ENCODE results near the gene CBX3.

DNA sequence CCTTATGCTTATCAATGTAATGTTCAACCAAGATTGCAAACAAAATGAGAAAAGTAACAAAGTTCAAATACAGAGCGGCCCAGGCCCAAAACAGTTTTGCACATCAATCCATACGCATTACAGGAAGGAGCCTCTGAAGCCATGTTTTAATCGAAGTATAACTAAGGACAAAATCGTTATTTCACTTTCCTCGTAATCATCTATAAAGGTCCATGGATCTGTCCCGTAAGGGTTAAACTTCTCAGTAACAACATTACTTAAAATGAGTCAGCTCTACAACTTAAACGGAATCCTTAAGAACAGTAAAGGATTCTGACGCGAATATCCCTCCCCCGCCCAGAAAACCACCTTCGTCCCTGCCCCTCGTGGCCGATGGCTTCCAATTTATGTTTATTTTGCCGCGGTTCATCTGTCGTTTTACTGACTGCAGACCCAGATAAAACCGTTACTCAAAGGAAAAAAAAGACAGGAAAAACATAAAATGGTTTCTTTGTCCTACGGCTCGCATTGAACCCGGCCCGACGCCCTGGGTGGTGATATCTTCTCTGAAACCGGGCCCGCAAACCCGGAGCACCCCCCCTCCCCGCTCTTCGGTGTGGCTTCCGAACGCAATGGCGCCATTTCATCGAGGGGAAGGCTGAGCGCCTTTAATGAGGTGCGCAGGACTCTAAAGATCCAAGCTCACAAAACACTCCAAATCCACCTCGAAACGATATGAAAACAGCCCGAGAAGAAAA is 2.1 kb upstream of the CBX3 start:
- TF ChIP-seq, protein P1, sequence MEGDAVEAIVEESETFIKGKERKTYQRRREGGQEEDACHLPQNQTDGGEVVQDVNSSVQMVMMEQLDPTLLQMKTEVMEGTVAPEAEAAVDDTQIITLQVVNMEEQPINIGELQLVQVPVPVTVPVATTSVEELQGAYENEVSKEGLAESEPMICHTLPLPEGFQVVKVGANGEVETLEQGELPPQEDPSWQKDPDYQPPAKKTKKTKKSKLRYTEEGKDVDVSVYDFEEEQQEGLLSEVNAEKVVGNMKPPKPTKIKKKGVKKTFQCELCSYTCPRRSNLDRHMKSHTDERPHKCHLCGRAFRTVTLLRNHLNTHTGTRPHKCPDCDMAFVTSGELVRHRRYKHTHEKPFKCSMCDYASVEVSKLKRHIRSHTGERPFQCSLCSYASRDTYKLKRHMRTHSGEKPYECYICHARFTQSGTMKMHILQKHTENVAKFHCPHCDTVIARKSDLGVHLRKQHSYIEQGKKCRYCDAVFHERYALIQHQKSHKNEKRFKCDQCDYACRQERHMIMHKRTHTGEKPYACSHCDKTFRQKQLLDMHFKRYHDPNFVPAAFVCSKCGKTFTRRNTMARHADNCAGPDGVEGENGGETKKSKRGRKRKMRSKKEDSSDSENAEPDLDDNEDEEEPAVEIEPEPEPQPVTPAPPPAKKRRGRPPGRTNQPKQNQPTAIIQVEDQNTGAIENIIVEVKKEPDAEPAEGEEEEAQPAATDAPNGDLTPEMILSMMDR (IDR thresholded peaks at IDR 0.05; ENCODE audit: borderline replicate concordance, extremely low read depth, low read length, poor library complexity, severe bottlenecking), result no peak
- no peak for TF ChIP-seq EZH2 (IDR thresholded peaks at IDR 0.05; ENCODE audit: borderline replicate concordance, low read depth, low read length, severe bottlenecking)

Data from DND-41 (cell line).